ENCODE results near the gene TACR1.

TACR1 gene

GRCh38 chr2:75010571-75010970 lies 188.7 kb downstream of the TACR1 start:
- DNase-seq = no peak

DNA sequence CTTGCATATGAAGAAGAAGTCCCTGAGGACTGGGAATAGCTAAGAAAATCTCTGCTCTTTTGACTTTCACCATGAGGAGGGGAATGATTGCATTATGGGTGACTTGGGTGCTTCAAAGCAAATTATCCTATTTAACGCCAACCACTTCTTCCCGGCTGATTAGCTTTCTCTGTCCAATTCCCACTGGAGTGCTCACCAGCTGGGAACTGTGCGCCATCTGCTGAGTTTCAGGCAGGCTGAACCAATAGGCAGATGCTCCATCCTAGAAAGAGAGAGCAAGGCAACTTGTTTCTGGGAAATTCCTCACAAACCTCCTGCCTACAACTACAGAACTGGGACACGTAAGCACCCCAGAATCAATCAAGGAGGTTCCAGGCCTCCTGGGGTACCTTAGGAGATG lies 191.5 kb downstream of the TACR1 start:
- no peak for DNase-seq

GRCh38 chr2:75007061-75007460 lies 192.3 kb downstream of the TACR1 start:
- no peak for DNase-seq

GRCh38 chr2:75006041-75006440 lies 193.3 kb downstream of the TACR1 start:
- no peak for DNase-seq

GRCh38 chr2:75003773-75004172 lies 195.5 kb downstream of the TACR1 start:
- DNase-seq = no peak

- DNase-seq = no peak
Measured at GRCh38 chr2:75003276-75003675, 196.0 kb downstream of the TACR1 start.

DNA sequence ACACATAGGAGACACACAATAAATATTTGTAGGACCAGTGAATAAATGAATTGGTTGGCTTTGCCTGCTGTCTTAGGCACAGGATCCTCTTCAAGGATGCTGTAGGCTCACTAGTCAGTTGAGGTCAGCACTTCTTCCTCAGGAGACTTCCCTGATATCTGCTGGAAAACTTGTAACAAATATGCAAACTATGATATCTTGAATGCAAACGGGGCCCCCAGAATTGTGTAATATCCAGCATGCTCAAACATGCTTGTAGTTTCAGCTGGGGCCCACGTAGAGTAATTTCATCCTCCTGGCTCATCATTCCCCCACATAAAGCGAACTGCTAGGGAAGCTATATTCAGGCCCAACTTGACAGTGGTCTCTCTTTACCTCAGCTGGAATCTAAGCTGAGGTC lies 197.3 kb downstream of the TACR1 start:
- DNase-seq = no peak

GRCh38 chr2:74999468-74999867 lies 199.9 kb downstream of the TACR1 start:
- no peak for DNase-seq
